GM23248 (cell line): ENCODE results near the gene SHMT2. TPM values are rescaled to one million over a fixed set of nuclear protein-coding genes. Genes with fewer than 3 reads are reported as not detected.

Experiments used
- DNase-seq: peaks from one replicate; pipeline ENCODE4 v3.0.0-alpha.2; 2015
- H2AFZ ChIP-seq: fragments of 200-600 bp; sonication (generic); 2 replicates; pipeline ENCODE4 v1.6.1; 2016; ENCODE audit warnings: antibody characterized with exemption
- H3F3A ChIP-seq: fragments of 200-600 bp; sonication (generic); 2 replicates; pipeline ENCODE4 v1.6.1; 2016; ENCODE audit warnings: mild to moderate bottlenecking, antibody characterized with exemption, mixed run types; ENCODE audit not compliant: insufficient read depth
- H3K27ac ChIP-seq: fragments of 200-600 bp; sonication (generic); 2 replicates; pipeline ENCODE4 v1.5.1; 2016; ENCODE audit warnings: mild to moderate bottlenecking
- H3K27me3 ChIP-seq: fragments of 200-600 bp; sonication (generic); replicated peaks from 2 replicates; pipeline ENCODE4 v1.6.1; 2016; ENCODE audit warnings: mild to moderate bottlenecking; ENCODE audit not compliant: insufficient read depth
- H3K36me3 ChIP-seq: fragments of 200-600 bp; sonication (generic); 2 replicates; pipeline ENCODE4 v1.6.1; 2016; ENCODE audit warnings: low read depth, mild to moderate bottlenecking
- H3K4me1 ChIP-seq: fragments of 200-600 bp; sonication (generic); 2 replicates; pipeline ENCODE4 v1.6.1; 2016; ENCODE audit warnings: mild to moderate bottlenecking; ENCODE audit not compliant: insufficient read depth
- H3K4me2 ChIP-seq: fragments of 200-600 bp; sonication (generic); one replicate; pipeline ENCODE4 v1.6.1; 2016; ENCODE audit warnings: mild to moderate bottlenecking; ENCODE audit not compliant: unreplicated experiment
- H3K4me3 ChIP-seq: fragments of 200-600 bp; sonication (generic); 2 replicates; pipeline ENCODE4 v1.5.1; 2016; ENCODE audit warnings: mild to moderate bottlenecking
- H3K79me2 ChIP-seq: fragments of 200-600 bp; sonication (generic); 2 replicates; pipeline ENCODE4 v1.6.1; 2016; ENCODE audit warnings: mild to moderate bottlenecking; ENCODE audit not compliant: insufficient read depth
- H3K9ac ChIP-seq: fragments of 200-600 bp; sonication (generic); 2 replicates; pipeline ENCODE4 v1.6.1; 2016; ENCODE audit warnings: mild to moderate bottlenecking
- H3K9me2 ChIP-seq: fragments of 200-600 bp; sonication (generic); 2 replicates; pipeline ENCODE4 v1.6.1; 2016; ENCODE audit warnings: mixed run types, mild to moderate bottlenecking, moderate library complexity; ENCODE audit not compliant: insufficient read depth
- H3K9me3 ChIP-seq: fragments of 200-600 bp; sonication (generic); one replicate; pipeline ENCODE4 v1.6.1; 2017; ENCODE audit warnings: low read depth
- H4K20me1 ChIP-seq: fragments of 200-600 bp; sonication (generic); 2 replicates; pipeline ENCODE4 v1.6.0; 2016; ENCODE audit not compliant: insufficient read depth
- EZH2 ChIP-seq: fragments of 200-600 bp; sonication (generic); IDR thresholded peaks from 2 replicates; pipeline ENCODE4 v1.6.1; 2018; ENCODE audit warnings: antibody characterized with exemption, mild to moderate bottlenecking; ENCODE audit not compliant: insufficient read depth, poor library complexity, severe bottlenecking
- EZH2phosphoT487 ChIP-seq: fragments of 200-600 bp; sonication (generic); IDR thresholded peaks from 2 replicates; pipeline ENCODE4 v1.6.1; 2018; ENCODE audit warnings: antibody characterized with exemption, moderate library complexity, mild to moderate bottlenecking, low read depth; ENCODE audit not compliant: insufficient read depth
- WGBS, 2 experiments: methylation state at CpG; one replicate each; pipeline ENCODE4 v1.1.6; 2015 to 2017; ENCODE audit warnings: low lambda C conversion rate in 2 of 2, low coverage in 1 of 2; ENCODE audit errors: missing lambda C conversion rate in 2 of 2; 5-methylcytosine and 5-hydroxymethylcytosine counted together
- in situ Hi-C: fragments of 300-500 bp; cut with MboI; formaldehyde crosslinking; loops from 2 replicates; pipeline ENCODE4 v1.15.0; 2020
- polyA plus RNA-seq: library from polyadenylated mRNA; unstranded; fragments of >200 nt; fragmentation: Nextera tagmentation; extraction: Ambion mirVana; gene quantifications from 2 replicates; pipeline ENCODE4 v1.2.1, GENCODE V29; 2016
- total RNA-seq: library from RNA; depleted of rRNA; stranded (reverse); fragments of >200 nt; shearing (Covaris generic); gene quantifications from 2 replicates; pipeline ENCODE4 v1.2.3, GENCODE V29; 2014

The SHMT2 gene
- total and polyA plus RNA-seq, 2 experiments from 2014 or later, result 184 to 341 TPM

DNA sequence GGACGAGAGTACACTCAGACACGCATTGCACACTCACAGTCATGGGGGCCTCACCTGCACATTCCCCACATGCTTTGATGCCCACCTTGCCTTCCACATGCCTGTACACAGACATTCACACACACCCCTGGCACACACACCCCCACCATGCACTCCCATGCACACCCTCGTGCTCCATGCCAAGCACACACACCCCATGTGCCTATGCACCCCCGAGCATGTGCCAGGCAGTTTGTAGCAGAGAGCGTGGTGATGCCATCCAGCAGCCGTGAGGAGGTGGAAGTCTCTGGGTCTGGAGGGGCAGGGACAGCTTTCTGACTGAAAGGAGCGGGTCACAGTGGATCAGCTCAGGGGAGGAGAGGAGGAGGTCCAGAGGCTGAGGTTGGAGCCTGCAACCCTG is 23.6 kb upstream of the SHMT2 start:
- peaks cover 48% of the 10 kb centered on the region for H3K36me3 ChIP-seq

DNA sequence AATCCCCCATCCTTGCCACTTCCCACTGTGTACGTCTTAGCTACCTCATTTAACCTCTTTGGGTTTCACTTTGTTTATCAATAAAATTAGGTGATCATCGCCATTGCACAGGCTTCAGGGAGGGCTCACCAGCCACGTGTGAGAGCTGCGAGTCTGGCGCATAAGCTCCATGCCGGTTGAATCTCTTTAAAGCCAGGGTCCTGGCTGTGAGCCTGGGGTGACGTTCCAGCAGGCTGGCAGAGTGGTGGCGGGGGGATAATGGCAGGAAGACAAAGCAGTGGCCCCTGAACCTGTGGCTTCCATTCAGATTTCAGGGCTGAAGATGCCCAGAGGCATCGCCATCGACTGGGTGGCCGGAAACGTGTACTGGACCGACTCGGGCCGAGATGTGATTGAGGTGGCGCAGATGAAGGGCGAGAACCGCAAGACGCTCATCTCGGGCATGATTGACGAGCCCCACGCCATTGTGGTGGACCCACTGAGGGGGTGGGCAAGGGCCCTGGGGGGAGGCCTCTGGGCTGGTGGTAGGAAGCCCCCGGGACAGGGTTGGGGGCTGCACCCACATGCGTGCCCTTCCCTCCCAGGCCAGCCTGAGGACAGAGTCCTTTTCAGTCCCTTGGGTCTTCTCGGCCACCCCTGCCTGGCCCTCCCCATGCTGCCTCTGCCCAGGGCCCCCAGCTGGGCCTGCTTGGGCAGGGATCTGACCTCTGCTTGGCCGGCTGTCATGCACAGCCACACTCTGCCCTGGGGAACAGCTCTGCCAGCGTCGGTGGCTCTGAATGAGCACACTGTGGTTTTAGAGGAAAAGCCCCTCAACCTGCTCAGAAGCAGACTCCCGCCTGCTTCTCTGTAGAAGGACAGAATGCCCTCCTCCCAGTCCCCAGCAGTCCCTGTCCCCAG is 21.5 kb upstream of the SHMT2 start:
- no peak overlapping the region for H3K9ac ChIP-seq
- TF ChIP-seq EZH2phosphoT487 (no peak), EZH2 (no peak)
- no peaks in the 10 kb centered on the region for H3K27me3 ChIP-seq
- no peak overlapping the region for H3K4me2 ChIP-seq
- H3K79me2 ChIP-seq, result 0 out of 2 replicates have a peak, but pooled peaks cover 10% of the 10 kb centered on the region
- no peak overlapping the region for H3K4me3 ChIP-seq
- DNase-seq, result no peak
- H2AFZ ChIP-seq, result no peak overlapping the region
- in situ Hi-C loops, result no loop called here
- WGBS, 2 experiments, result 82 to 88% methylated on average over 25 to 29 of the region's 29 CpGs
- H4K20me1 ChIP-seq, result no peaks in the 10 kb centered on the region
- H3F3A ChIP-seq, result peaks cover 62% of the 10 kb centered on the region
- no peaks in the 10 kb centered on the region for H3K9me2 ChIP-seq
- H3K4me1 ChIP-seq, result no peaks in the 10 kb centered on the region
- no peak overlapping the region for H3K27ac ChIP-seq
- H3K36me3 ChIP-seq, result peaks cover 40% of the 10 kb centered on the region
- H3K9me3 ChIP-seq, result no peaks in the 10 kb centered on the region

More for the DNA sequence above, 23.6 kb upstream of the SHMT2 start:
- H3K4me3 ChIP-seq, result no peak overlapping the region
- H2AFZ ChIP-seq, result no peak overlapping the region
- DNase-seq, result no peak
- 0 out of 2 replicates have a peak, but pooled peaks cover 10% of the 10 kb centered on the region for H3K79me2 ChIP-seq
- TF ChIP-seq EZH2phosphoT487 (no peak), EZH2 (no peak)
- no peaks in the 10 kb centered on the region for H3K9me2 ChIP-seq
- H3F3A ChIP-seq, result peaks cover 41% of the 10 kb centered on the region
- no peak overlapping the region for H3K27ac ChIP-seq
- H3K4me2 ChIP-seq, result no peak overlapping the region
- in situ Hi-C loops, result no loop called here
- H3K9ac ChIP-seq, result no peak overlapping the region
- H3K9me3 ChIP-seq, result no peaks in the 10 kb centered on the region
- WGBS, 2 experiments, result 77 to 78% methylated on average over 7 of the region's 7 CpGs
- no peaks in the 10 kb centered on the region for H3K27me3 ChIP-seq
- no peaks in the 10 kb centered on the region for H3K4me1 ChIP-seq
- no peaks in the 10 kb centered on the region for H4K20me1 ChIP-seq

DNA sequence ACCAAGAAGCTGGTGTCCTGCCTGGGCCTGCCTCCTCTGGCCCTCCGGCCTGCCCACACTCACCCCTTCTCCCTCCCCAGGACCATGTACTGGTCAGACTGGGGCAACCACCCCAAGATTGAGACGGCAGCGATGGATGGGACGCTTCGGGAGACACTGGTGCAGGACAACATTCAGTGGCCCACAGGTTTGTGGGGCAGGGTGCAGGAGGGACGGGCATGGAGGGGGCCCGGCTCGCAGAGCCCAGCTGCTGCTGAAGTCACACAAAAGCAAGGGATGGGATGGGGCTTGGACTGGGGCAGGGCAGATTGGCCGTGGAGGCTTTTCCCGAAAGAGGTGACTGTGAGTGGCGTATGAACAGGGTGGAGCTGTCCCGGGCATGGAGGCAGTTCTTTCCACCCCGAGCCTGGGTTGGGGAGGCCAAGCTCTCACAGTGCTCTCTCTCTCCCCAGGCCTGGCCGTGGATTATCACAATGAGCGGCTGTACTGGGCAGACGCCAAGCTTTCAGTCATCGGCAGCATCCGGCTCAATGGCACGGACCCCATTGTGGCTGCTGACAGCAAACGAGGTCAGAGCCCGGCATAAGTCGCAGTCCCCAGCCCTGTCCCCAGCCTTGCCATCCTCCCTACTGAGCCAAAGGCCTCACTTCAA is 20.8 kb upstream of the SHMT2 start:
- H3K9me3 ChIP-seq, result no peaks in the 10 kb centered on the region
- no peaks in the 10 kb centered on the region for H3K4me1 ChIP-seq
- TF ChIP-seq EZH2 (no peak), EZH2phosphoT487 (no peak)
- in situ Hi-C loops, result no loop called here
- H3K79me2 ChIP-seq, result 0 out of 2 replicates have a peak, but pooled peaks cover 5% of the 10 kb centered on the region
- H3K9ac ChIP-seq, result no peak overlapping the region
- H2AFZ ChIP-seq, result no peak overlapping the region
- peaks cover 38% of the 10 kb centered on the region for H3K36me3 ChIP-seq
- H3F3A ChIP-seq, result peaks cover 67% of the 10 kb centered on the region
- no peak for DNase-seq
- no peaks in the 10 kb centered on the region for H4K20me1 ChIP-seq
- no peaks in the 10 kb centered on the region for H3K27me3 ChIP-seq
- H3K27ac ChIP-seq, result no peak overlapping the region
- H3K4me3 ChIP-seq, result no peak overlapping the region
- no peak overlapping the region for H3K4me2 ChIP-seq
- H3K9me2 ChIP-seq, result no peaks in the 10 kb centered on the region
- 64 to 69% methylated on average over 18 to 21 of the region's 22 CpGs for WGBS, 2 experiments

DNA sequence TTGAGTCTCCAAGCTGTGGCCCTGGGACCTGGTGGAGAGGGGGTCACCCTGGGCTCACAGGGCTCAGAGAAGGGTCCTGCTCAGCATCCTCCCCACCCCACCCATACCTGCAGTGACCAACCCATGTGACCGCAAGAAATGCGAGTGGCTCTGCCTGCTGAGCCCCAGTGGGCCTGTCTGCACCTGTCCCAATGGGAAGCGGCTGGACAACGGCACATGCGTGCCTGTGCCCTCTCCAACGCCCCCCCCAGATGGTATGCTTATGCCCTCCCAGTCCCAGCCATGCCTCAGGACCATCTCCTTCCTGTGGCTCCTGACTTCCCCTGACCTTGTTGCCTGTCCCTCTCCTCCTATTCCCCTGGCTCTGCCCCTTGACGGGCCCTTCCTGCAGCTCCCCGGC is 19.6 kb upstream of the SHMT2 start:
- DNase-seq, result no peak
- Histone ChIP-seq H3K79me2 (no peaks in the 10 kb centered on the region), H3K4me3 (no peak overlapping the region), H4K20me1 (no peaks in the 10 kb centered on the region), H2AFZ (no peak overlapping the region), H3K36me3 (peaks cover 35% of the 10 kb centered on the region), H3F3A (peaks cover 77% of the 10 kb centered on the region), H3K9me3 (no peaks in the 10 kb centered on the region), H3K9me2 (no peaks in the 10 kb centered on the region), H3K4me2 (no peak overlapping the region), H3K9ac (no peak overlapping the region), H3K27ac (no peak overlapping the region), H3K4me1 (no peaks in the 10 kb centered on the region), H3K27me3 (no peaks in the 10 kb centered on the region)
- WGBS, 2 experiments, result 96 to 100% methylated on average over 4 to 8 of the region's 8 CpGs
- TF ChIP-seq EZH2 (no peak), EZH2phosphoT487 (no peak)
- in situ Hi-C loops, result no loop called here
